DND-41 (cell line): ENCODE data around the gene AFF2.

Experiments
- ATAC-seq: fragments of 200-7000 bp; cut with Tn5 transposase; 3 replicates; pipeline ENCODE4 v1.9.1; 2021; ENCODE audit warnings: low read depth; ENCODE audit not compliant: insufficient read depth
- DNase-seq: peaks from one replicate; pipeline ENCODE4 v3.0.0-alpha.2; 2020
- H2AFZ ChIP-seq: 2 replicates; pipeline ENCODE4 v1.6.0; 2012; ENCODE audit warnings: low read depth, low read length
- H3K27ac ChIP-seq: 2 replicates; pipeline ENCODE4 v1.5.1; 2012; ENCODE audit warnings: low read length, inconsistent platforms
- H3K27me3 ChIP-seq: fragments of 200-600 bp; sonication (generic); 2 replicates; pipeline ENCODE4 v1.6.0; 2012; ENCODE audit warnings: low read length, mild to moderate bottlenecking, inconsistent platforms; ENCODE audit not compliant: insufficient read depth, poor library complexity
- H3K36me3 ChIP-seq: 2 replicates; pipeline ENCODE4 v1.5.1; 2012; ENCODE audit warnings: low read length, inconsistent platforms; ENCODE audit not compliant: insufficient read depth
- H3K4me1 ChIP-seq: 2 replicates; pipeline ENCODE4 v1.5.1; 2012; ENCODE audit warnings: mild to moderate bottlenecking, low read length; ENCODE audit not compliant: insufficient read depth
- H3K4me2 ChIP-seq: 2 replicates; pipeline ENCODE4 v1.6.0; 2012; ENCODE audit warnings: mild to moderate bottlenecking, moderate library complexity, low read length, inconsistent platforms; ENCODE audit not compliant: insufficient read depth
- H3K4me3 ChIP-seq, 2 experiments: fragments of 200-600 bp in 1 of 2; shearing (Covaris generic) in 1 of 2; 2 replicates each; pipeline ENCODE4 v1.5.1; 2012 to 2016; ENCODE audit warnings: inconsistent platforms in 2 of 2, low read length in 2 of 2, mild to moderate bottlenecking in 2 of 2, low read depth in 1 of 2, moderate library complexity in 1 of 2
- H3K79me2 ChIP-seq: 2 replicates; pipeline ENCODE4 v1.6.0; 2012; ENCODE audit warnings: low read length, inconsistent platforms; ENCODE audit not compliant: insufficient read depth
- H3K9ac ChIP-seq: 2 replicates; pipeline ENCODE4 v1.6.0; 2012; ENCODE audit warnings: low read depth, mild to moderate bottlenecking, inconsistent platforms, low read length, moderate library complexity
- H3K9me3 ChIP-seq: 2 replicates; pipeline ENCODE4 v1.5.1; 2012; ENCODE audit warnings: low read length, moderate library complexity, mild to moderate bottlenecking, inconsistent platforms; ENCODE audit not compliant: insufficient read depth, severe bottlenecking
- H4K20me1 ChIP-seq: 2 replicates; pipeline ENCODE4 v1.6.0; 2012; ENCODE audit warnings: low read length; ENCODE audit not compliant: insufficient read depth
- EZH2 ChIP-seq: IDR thresholded peaks from 3 replicates; pipeline ENCODE4 v1.6.1; 2012; ENCODE audit warnings: borderline replicate concordance, low read depth, mild to moderate bottlenecking, moderate library complexity, low read length, inconsistent platforms; ENCODE audit not compliant: severe bottlenecking
- TF ChIP-seq, protein P1 (sequence below): IDR thresholded peaks from 2 replicates; pipeline ENCODE4 v1.5.1; 2012; ENCODE audit warnings: borderline replicate concordance, low read length, moderate library complexity, mild to moderate bottlenecking; ENCODE audit not compliant: poor library complexity, severe bottlenecking; ENCODE audit errors: extremely low read depth

The AFF2 gene

DNA sequence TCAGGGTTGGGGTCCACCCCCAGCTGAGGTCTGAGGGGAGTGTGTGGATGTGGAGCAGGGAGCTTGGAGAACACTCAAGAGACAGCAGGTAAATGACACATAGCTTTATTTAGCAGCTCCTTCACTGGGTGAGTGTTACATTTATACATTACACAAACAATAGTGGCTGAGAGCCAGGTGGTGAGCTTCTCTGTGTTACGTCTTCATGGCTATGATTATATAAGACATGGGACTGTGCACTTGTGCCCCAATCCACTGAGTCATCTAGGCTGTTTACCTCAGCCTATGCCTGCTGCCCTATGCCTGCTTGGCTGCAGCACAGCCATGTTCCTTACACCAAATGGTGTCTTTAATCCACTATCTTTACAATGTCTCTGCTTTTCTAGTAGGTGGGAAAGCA is 459.6 kb downstream of the AFF2 start:
- ATAC-seq (no peak), DNase-seq (no peak)
- Histone ChIP-seq H3K4me1 (no peaks in the 10 kb centered on the region), H3K27me3 (no peaks in the 10 kb centered on the region), H3K79me2 (no peaks in the 10 kb centered on the region), H3K9me3 (no peaks in the 10 kb centered on the region), H3K27ac (no peak overlapping the region), H3K9ac (no peak overlapping the region), H3K4me2 (no peak overlapping the region), H3K4me3 (no peak overlapping the region), H3K36me3 (peaks cover 57% of the 10 kb centered on the region), H2AFZ (no peak overlapping the region), H4K20me1 (no peaks in the 10 kb centered on the region)
- TF ChIP-seq, protein P1, sequence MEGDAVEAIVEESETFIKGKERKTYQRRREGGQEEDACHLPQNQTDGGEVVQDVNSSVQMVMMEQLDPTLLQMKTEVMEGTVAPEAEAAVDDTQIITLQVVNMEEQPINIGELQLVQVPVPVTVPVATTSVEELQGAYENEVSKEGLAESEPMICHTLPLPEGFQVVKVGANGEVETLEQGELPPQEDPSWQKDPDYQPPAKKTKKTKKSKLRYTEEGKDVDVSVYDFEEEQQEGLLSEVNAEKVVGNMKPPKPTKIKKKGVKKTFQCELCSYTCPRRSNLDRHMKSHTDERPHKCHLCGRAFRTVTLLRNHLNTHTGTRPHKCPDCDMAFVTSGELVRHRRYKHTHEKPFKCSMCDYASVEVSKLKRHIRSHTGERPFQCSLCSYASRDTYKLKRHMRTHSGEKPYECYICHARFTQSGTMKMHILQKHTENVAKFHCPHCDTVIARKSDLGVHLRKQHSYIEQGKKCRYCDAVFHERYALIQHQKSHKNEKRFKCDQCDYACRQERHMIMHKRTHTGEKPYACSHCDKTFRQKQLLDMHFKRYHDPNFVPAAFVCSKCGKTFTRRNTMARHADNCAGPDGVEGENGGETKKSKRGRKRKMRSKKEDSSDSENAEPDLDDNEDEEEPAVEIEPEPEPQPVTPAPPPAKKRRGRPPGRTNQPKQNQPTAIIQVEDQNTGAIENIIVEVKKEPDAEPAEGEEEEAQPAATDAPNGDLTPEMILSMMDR: no peak

DNA sequence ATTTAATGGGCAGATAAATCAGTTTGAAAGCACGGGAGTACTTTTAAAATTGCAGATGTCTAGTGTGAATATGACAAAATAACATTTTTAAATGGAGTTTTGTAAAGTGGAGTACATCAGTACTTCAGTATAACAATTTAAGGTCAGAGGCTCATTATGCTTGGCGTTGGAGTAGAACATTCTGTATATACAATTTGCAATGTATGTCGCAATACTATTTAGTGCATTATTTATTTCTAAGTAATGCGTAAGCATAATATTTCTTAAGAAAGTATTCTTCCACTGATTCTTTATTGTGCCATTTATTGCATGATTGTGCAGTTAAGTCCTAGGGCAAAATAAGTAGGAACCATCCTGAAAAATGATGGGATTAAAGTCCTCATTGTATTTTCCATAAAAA is 461.6 kb downstream of the AFF2 start:
- Histone ChIP-seq H4K20me1 (no peaks in the 10 kb centered on the region), H3K79me2 (no peaks in the 10 kb centered on the region), H3K4me1 (no peaks in the 10 kb centered on the region), H3K36me3 (peaks cover 60% of the 10 kb centered on the region), H3K4me2 (no peak overlapping the region), H3K9ac (no peak overlapping the region), H3K9me3 (no peaks in the 10 kb centered on the region), H3K4me3 (no peak overlapping the region), H3K27me3 (no peaks in the 10 kb centered on the region), H2AFZ (no peak overlapping the region), H3K27ac (no peak overlapping the region)
- ATAC-seq (no peak), DNase-seq (no peak)
- TF ChIP-seq, protein P1: no peak
- no peak for TF ChIP-seq EZH2

DNA sequence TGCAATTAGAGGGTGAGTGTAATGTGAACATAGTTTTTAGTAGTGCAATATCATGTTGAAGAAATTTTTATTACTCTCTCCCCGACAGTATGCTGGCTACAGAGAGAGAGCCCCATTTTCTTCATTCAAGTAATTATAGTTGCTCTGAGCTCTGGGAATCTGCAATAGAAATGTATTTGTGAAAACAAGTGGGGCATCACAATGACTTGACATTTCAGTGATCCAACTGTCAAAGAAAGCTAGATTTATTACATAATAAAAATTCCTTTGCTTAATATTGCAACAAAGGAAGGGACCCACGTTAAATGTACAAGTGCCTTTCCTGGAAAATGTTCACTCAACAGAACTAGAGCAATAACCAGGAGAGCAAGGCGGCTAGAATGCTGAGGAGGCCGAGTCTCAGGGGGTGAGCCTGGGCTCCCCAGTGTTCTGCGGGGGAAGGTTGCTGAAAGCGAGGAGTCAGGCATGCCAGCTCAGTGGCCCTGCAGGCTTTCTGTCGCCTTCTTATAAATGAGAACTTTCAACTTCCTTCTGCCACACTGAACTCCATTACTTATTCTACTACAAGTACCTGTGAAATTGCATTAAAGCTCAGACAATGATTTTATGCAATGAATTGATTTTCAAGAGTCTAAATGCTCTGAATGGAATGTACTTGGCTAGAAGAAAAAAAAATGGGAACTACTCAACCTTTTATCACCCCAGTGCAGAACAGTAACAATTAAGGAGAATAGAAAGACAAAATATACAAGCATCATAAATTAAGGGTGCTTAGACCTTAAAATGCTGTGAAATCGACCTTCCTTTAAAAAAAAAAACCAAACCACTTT is 476.4 kb downstream of the AFF2 start:
- DNase-seq: no peak
- Histone ChIP-seq H3K27me3 (no peaks in the 10 kb centered on the region), H2AFZ (no peak overlapping the region), H4K20me1 (no peaks in the 10 kb centered on the region), H3K27ac (no peak overlapping the region), H3K4me2 (no peak overlapping the region), H3K9me3 (no peaks in the 10 kb centered on the region), H3K4me1 (no peaks in the 10 kb centered on the region), H3K36me3 (peaks cover 24% of the 10 kb centered on the region), H3K9ac (no peak overlapping the region), H3K79me2 (no peaks in the 10 kb centered on the region), H3K4me3 (no peak overlapping the region)
- ATAC-seq: no peak
- TF ChIP-seq, protein P1: no peak
- no peak for TF ChIP-seq EZH2
